HepG2 (cell line): ENCODE results near the gene CENPP. TPM values are rescaled to one million over a fixed set of nuclear protein-coding genes. Genes with fewer than 3 reads are reported as not detected.
A peak's percentile ranks its signal among the peaks of the same experiment; 100 is the strongest.

ENCODE experiments used
- ATF5 ChIP-seq: sonication (generic); formaldehyde crosslinking; IDR thresholded peaks from 2 replicates; pipeline ENCODE4 v1.4.0; 2020; ENCODE audit warnings: mild to moderate bottlenecking, low read depth, missing genetic modification reagents
- ATF7-NPFF ChIP-seq: sonication (generic); formaldehyde crosslinking; IDR thresholded peaks from 2 replicates; pipeline ENCODE4 v1.8.1; 2023; ENCODE audit warnings: mild to moderate bottlenecking, low read depth, missing genetic modification reagents, moderate library complexity
- E2F1 ChIP-seq: sonication (generic); formaldehyde crosslinking; IDR thresholded peaks from 2 replicates; pipeline ENCODE4 v1.5.0; 2020; ENCODE audit warnings: missing genetic modification reagents
- EP300 ChIP-seq, 3 experiments: sonication (generic) in 1 of 3; formaldehyde crosslinking in 1 of 3; IDR thresholded peaks; 2 replicates each; pipeline versions ENCODE4 v1.5.1 to v1.6.1; 2011 to 2020; ENCODE audit warnings: low read depth in 2 of 3, low read length in 2 of 3, borderline replicate concordance in 1 of 3, improper control_type of control experiment in 1 of 3, mild to moderate bottlenecking in 1 of 3, missing genetic modification reagents in 1 of 3, moderate library complexity in 1 of 3
- ETV5 ChIP-seq: IDR thresholded peaks from 2 replicates; pipeline ENCODE4 v1.6.1; 2018; ENCODE audit warnings: missing biosample characterization, missing genetic modification reagents, inconsistent platforms, borderline replicate concordance
- GPBP1L1 ChIP-seq: sonication (generic); formaldehyde crosslinking; IDR thresholded peaks from 2 replicates; pipeline ENCODE4 v1.5.0; 2020; ENCODE audit warnings: mild to moderate bottlenecking, missing genetic modification reagents
- MEIS2 ChIP-seq: sonication (generic); formaldehyde crosslinking; IDR thresholded peaks from 2 replicates; pipeline ENCODE4 v1.9.0; 2021; ENCODE audit warnings: mild to moderate bottlenecking, missing genetic modification reagents
- NFYB ChIP-seq: sonication (generic); formaldehyde crosslinking; IDR thresholded peaks from 2 replicates; pipeline ENCODE4 v1.4.0; 2020; ENCODE audit warnings: missing genetic modification reagents
- ONECUT2 ChIP-seq: sonication (generic); formaldehyde crosslinking; IDR thresholded peaks from 2 replicates; pipeline ENCODE4 v1.4.0; 2020; ENCODE audit warnings: missing genetic modification reagents
- SMC3 ChIP-seq: IDR thresholded peaks from 2 replicates; pipeline ENCODE4 v1.6.1; 2011; ENCODE audit warnings: low read length, improper control_type of control experiment
- SOX13 ChIP-seq, 3 experiments: fragments of 450-650 bp in 1 of 3; sonication (generic) in 1 of 3; formaldehyde crosslinking in 1 of 3; IDR thresholded peaks in 2 of 3; conservative IDR thresholded peaks in 1 of 3; 2 replicates each; pipeline versions ENCODE4 v1.5.0 to v1.6.1; 2016 to 2020; ENCODE audit warnings: antibody characterized with exemption in 1 of 3, mild to moderate bottlenecking in 1 of 3, missing compliant biosample characterization in 1 of 3, missing genetic modification reagents in 1 of 3, moderate library complexity in 1 of 3
- SOX5 ChIP-seq: IDR thresholded peaks from 2 replicates; pipeline ENCODE4 v1.6.1; 2016; ENCODE audit warnings: borderline replicate concordance
- ZNF224 ChIP-seq: sonication (generic); formaldehyde crosslinking; IDR thresholded peaks from 2 replicates; pipeline ENCODE4 v1.5.0; 2020; ENCODE audit warnings: mild to moderate bottlenecking, missing genetic modification reagents
- ZNF253 ChIP-seq: sonication (generic); formaldehyde crosslinking; IDR thresholded peaks from 2 replicates; pipeline ENCODE4 v1.8.0; 2022; ENCODE audit warnings: mild to moderate bottlenecking, missing genetic modification reagents, borderline replicate concordance
- ZNF280D ChIP-seq: sonication (generic); formaldehyde crosslinking; IDR thresholded peaks from 2 replicates; pipeline ENCODE4 v1.5.1; 2020; ENCODE audit warnings: mild to moderate bottlenecking, missing genetic modification reagents
- ZNF296 ChIP-seq: sonication (generic); formaldehyde crosslinking; conservative IDR thresholded peaks from 2 replicates; pipeline ENCODE4 v1.5.0; 2020; ENCODE audit warnings: mild to moderate bottlenecking, missing genetic modification reagents
- polyA plus RNA-seq, 8 experiments: library from polyadenylated mRNA; depleted of rRNA in 3 of 8; stranded (reverse) in 7 of 8; unstranded in 1 of 8; fragments of >200 nt; fragmentation: Illumina TruSeq in 4 of 8; extraction: Trizol in 4 of 8; gene quantifications; 2 replicates each; pipeline versions ENCODE4 v1.2.1 to v1.2.3, GENCODE V29; 2011 to 2016; ENCODE audit warnings: low read depth in 4 of 8, missing spikeins in 1 of 8, mixed read lengths in 1 of 8; ENCODE audit not compliant: insufficient read depth in 1 of 8
- total RNA-seq, 5 experiments: library from RNA; depleted of rRNA; stranded (reverse); fragments of >200 nt; fragmentation: Illumina TruSeq; extraction: Trizol; gene quantifications; 2 replicates each; pipeline ENCODE4 v1.2.3, GENCODE V29; 2016; ENCODE audit warnings: low read depth in 1 of 5
- TF ChIP-seq, protein P1 (sequence below): IDR thresholded peaks from 2 replicates; pipeline ENCODE4 v1.4.0; 2020; ENCODE audit warnings: mild to moderate bottlenecking, missing genetic modification reagents
- TF ChIP-seq, protein P2 (sequence below): IDR thresholded peaks from 2 replicates; pipeline ENCODE4 v1.6.1; 2012; ENCODE audit warnings: inconsistent platforms

Gene CENPP
- total and polyA plus RNA-seq, 2 of the 13 experiments (the other 11 are each of a cell fraction or from before 2014, with no cell fraction given): 2.0 to 11.4 TPM

DNA sequence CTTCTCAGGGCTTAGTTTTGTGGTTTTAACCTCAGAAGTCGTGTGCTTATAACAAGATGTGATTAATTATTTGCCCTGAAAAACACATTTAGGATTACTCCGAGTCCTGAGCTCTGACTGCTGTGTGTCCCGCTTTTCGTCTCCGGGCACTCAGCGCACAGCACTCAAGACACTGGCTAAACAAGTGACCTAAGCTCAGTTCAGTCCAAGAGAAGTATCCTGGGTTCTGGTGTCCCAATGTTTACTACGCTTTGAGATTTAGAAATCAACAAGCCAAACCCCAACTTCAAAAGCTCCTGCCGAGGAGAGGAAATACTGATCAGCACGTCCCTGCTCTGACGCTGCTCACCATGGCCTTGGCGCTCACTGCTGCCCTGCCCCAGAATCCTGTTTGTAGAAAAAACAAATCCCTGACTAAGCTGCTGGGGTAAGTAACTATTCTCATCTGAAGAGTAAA, 290.9 kb downstream of the CENPP start (continued):
- TF ChIP-seq, protein P1, sequence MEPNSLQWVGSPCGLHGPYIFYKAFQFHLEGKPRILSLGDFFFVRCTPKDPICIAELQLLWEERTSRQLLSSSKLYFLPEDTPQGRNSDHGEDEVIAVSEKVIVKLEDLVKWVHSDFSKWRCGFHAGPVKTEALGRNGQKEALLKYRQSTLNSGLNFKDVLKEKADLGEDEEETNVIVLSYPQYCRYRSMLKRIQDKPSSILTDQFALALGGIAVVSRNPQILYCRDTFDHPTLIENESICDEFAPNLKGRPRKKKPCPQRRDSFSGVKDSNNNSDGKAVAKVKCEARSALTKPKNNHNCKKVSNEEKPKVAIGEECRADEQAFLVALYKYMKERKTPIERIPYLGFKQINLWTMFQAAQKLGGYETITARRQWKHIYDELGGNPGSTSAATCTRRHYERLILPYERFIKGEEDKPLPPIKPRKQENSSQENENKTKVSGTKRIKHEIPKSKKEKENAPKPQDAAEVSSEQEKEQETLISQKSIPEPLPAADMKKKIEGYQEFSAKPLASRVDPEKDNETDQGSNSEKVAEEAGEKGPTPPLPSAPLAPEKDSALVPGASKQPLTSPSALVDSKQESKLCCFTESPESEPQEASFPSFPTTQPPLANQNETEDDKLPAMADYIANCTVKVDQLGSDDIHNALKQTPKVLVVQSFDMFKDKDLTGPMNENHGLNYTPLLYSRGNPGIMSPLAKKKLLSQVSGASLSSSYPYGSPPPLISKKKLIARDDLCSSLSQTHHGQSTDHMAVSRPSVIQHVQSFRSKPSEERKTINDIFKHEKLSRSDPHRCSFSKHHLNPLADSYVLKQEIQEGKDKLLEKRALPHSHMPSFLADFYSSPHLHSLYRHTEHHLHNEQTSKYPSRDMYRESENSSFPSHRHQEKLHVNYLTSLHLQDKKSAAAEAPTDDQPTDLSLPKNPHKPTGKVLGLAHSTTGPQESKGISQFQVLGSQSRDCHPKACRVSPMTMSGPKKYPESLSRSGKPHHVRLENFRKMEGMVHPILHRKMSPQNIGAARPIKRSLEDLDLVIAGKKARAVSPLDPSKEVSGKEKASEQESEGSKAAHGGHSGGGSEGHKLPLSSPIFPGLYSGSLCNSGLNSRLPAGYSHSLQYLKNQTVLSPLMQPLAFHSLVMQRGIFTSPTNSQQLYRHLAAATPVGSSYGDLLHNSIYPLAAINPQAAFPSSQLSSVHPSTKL (CRISPR knock-in tag): peak; percentile 82
- TF ChIP-seq ZNF296 (CRISPR knock-in tag) (no peak), ZNF280D (CRISPR knock-in tag) (peak; percentile 45; the same call in 1 of the 2 replicates), ONECUT2 (CRISPR knock-in tag) (no peak), MEIS2 (CRISPR knock-in tag) (peak; percentile 83), ZNF224 (CRISPR knock-in tag) (no peak), ETV5 (peak; percentile 46; the same call in 1 of the 2 replicates), ZNF253 (CRISPR knock-in tag) (no peak), GPBP1L1 (no peak), ATF5 (CRISPR knock-in tag) (no peak), SMC3 (no peak), SOX13 (IDR thresholded peaks at IDR 0.05) (no peak), SOX13 (CRISPR knock-in tag; conservative IDR thresholded peaks at IDR 0.05 in 1 of 2, IDR thresholded peaks at IDR 0.05 in 1 of 2) (peak in 1 of 2 experiments; percentile 50; a peak in 1 of 4 replicates), NFYB (CRISPR knock-in tag) (no peak), SOX5 (CRISPR knock-in tag) (peak; percentile 68; the same call in 1 of the 2 replicates), ATF7-NPFF (CRISPR knock-in tag) (no peak), E2F1 (CRISPR knock-in tag) (no peak), EP300 (IDR thresholded peaks at IDR 0.05; ENCODE audit: low read depth in 2 of 2, low read length in 2 of 2) (peak in 1 of 2 experiments; percentile 79; a peak in 2 of 4 replicates), EP300 (CRISPR knock-in tag; IDR thresholded peaks at IDR 0.05; ENCODE audit: borderline replicate concordance) (peak; percentile 43; the same call in 1 of the 2 replicates)
- TF ChIP-seq, protein P2, sequence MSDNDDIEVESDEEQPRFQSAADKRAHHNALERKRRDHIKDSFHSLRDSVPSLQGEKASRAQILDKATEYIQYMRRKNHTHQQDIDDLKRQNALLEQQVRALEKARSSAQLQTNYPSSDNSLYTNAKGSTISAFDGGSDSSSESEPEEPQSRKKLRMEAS: no peak
